ENCODE results near the gene AQP1.

AQP1 gene

GRCh38 chr7:30934732-30935568 is 23.3 kb downstream of the AQP1 start:
- peaks cover 2% of the 10 kb centered on the region for H3K27me3 ChIP-seq (replicated peaks)
- in situ Hi-C loops (cut with HindIII; ENCODE audit: low pct_ligation_motif_present, low sequenced_read_pairs) = no loop called here
- H3K27ac ChIP-seq = no peak overlapping the region
- DNase-seq = no peak
- H3K4me3 ChIP-seq (ENCODE audit: low read depth, low read length) = no peak overlapping the region
- TF ChIP-seq, protein P1, sequence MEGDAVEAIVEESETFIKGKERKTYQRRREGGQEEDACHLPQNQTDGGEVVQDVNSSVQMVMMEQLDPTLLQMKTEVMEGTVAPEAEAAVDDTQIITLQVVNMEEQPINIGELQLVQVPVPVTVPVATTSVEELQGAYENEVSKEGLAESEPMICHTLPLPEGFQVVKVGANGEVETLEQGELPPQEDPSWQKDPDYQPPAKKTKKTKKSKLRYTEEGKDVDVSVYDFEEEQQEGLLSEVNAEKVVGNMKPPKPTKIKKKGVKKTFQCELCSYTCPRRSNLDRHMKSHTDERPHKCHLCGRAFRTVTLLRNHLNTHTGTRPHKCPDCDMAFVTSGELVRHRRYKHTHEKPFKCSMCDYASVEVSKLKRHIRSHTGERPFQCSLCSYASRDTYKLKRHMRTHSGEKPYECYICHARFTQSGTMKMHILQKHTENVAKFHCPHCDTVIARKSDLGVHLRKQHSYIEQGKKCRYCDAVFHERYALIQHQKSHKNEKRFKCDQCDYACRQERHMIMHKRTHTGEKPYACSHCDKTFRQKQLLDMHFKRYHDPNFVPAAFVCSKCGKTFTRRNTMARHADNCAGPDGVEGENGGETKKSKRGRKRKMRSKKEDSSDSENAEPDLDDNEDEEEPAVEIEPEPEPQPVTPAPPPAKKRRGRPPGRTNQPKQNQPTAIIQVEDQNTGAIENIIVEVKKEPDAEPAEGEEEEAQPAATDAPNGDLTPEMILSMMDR (IDR thresholded peaks at IDR 0.05; ENCODE audit: low read depth, low read length, missing control alignments) = no peak
- H3K36me3 ChIP-seq (replicated peaks) = no peaks in the 10 kb centered on the region

DNA sequence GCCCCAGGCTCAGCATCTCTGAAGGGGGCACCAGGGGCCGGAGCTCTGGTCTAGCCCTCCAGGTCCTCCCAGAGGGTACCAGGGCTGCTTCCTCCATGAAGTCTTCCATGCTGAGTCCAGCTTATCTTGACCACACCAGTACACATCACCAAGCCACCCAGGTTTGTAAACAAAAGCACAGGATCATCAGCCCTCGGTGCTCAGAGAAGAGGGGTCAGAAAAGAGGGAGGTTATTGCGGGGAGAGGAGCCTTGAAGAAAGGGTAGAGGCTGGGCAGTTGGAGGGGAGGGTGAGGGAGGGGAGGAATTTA is 23.9 kb downstream of the AQP1 start:
- Histone ChIP-seq H3K27ac (no peak overlapping the region), H3K27me3 (replicated peaks) (peaks cover 4% of the 10 kb centered on the region), H3K36me3 (replicated peaks) (no peaks in the 10 kb centered on the region), H3K4me3 (ENCODE audit: low read depth, low read length) (no peak overlapping the region)
- DNase-seq = no peak
- TF ChIP-seq, protein P1 (IDR thresholded peaks at IDR 0.05; ENCODE audit: low read depth, low read length, missing control alignments) = no peak
- in situ Hi-C loops (cut with HindIII; ENCODE audit: low pct_ligation_motif_present, low sequenced_read_pairs) = no loop called here

GRCh38 chr7:30936650-30937245 is 25.1 kb downstream of the AQP1 start:
- DNase-seq = no peak
- H3K27me3 ChIP-seq (replicated peaks) = peaks cover 7% of the 10 kb centered on the region
- no peaks in the 10 kb centered on the region for H3K36me3 ChIP-seq (replicated peaks)
- H3K27ac ChIP-seq = no peak overlapping the region
- no peak overlapping the region for H3K4me3 ChIP-seq (ENCODE audit: low read depth, low read length)
- in situ Hi-C loops (cut with HindIII; ENCODE audit: low pct_ligation_motif_present, low sequenced_read_pairs) = no loop called here
- TF ChIP-seq, protein P1 (IDR thresholded peaks at IDR 0.05; ENCODE audit: low read depth, low read length, missing control alignments) = no peak

- TF ChIP-seq, protein P1 (IDR thresholded peaks at IDR 0.05; ENCODE audit: low read depth, low read length, missing control alignments) = no peak
- Histone ChIP-seq H3K4me3 (ENCODE audit: low read depth, low read length) (no peak overlapping the region), H3K27me3 (replicated peaks) (peaks cover 10% of the 10 kb centered on the region), H3K27ac (no peak overlapping the region), H3K36me3 (replicated peaks) (no peaks in the 10 kb centered on the region)
- no peak for DNase-seq
- in situ Hi-C loops (cut with HindIII; ENCODE audit: low pct_ligation_motif_present, low sequenced_read_pairs) = no loop called here
Measured at GRCh38 chr7:30937416-30937815, 25.8 kb downstream of the AQP1 start.

DNA sequence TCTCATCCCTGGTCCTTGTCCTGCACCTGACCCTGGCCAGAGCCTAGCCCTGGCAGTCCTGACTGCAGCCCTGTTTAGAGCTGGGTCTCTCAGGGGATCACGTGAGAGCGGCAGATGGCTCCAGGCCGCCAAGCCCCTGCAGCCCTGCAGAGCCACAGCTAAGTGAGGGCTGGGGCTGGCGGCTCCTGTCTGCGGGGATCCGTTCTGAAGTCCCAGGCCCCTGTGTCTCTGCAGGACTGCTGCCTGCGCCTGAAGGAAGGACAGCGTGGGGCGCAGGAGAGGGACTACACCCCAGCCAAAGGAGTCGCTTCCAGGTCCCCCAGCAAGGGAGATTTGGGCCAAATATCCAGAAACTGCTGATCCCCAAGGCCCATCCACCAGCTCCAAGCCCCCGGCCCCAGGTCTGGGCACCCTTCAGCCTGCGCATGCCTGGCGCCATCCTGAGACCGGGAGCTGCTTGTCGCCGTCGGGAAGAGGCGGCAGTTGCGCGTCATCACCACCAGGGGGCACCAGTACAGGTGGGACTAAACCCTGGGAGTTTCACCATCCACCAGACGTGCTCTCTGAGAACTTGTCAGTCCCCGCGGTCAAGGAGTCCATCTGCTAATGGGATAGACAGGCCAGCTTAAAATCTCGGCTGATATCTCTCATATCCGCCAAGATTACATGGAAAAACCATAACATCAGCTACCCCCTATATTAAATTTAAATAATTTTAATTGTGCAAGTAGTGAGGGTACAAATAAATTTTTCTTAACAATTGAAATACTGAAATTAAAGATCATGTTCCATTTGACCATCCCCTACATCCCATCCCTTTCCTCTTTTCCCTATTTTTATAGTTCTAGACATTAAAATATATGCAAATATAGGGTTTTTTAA is 27.0 kb downstream of the AQP1 start:
- no peaks in the 10 kb centered on the region for H3K36me3 ChIP-seq (replicated peaks)
- TF ChIP-seq, protein P1 (IDR thresholded peaks at IDR 0.05; ENCODE audit: low read depth, low read length, missing control alignments) = peak; percentile 99
- peak; percentile 44 for DNase-seq
- no peak overlapping the region for H3K27ac ChIP-seq
- H3K27me3 ChIP-seq (replicated peaks) = peaks cover 14% of the 10 kb centered on the region
- in situ Hi-C loops (cut with HindIII; ENCODE audit: low pct_ligation_motif_present, low sequenced_read_pairs) = no loop called here
- peak overlapping the region; percentile 35 for H3K4me3 ChIP-seq (ENCODE audit: low read depth, low read length)
